ENCODE data around the gene BTBD19.
"Not testable (repeated sequence)": the region's sequence is repeated elsewhere in the genome, so short reads cannot be mapped to it uniquely, and the experiment has no call there.

Gene BTBD19, protein sequence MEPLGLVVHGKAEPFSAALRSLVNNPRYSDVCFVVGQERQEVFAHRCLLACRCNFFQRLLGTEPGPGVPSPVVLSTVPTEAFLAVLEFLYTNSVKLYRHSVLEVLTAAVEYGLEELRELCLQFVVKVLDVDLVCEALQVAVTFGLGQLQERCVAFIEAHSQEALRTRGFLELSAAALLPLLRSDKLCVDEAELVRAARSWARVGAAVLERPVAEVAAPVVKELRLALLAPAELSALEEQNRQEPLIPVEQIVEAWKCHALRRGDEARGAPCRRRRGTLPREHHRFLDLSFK

GRCh38 chr1:44808063-44808937 is at the start of gene BTBD19:
Gene BTBD19 (plus strand): TSS chr1:44808523. CDS start chr1:44808821, 298 bp downstream.
- DNase-seq (ENCODE audit: low spot score), result peak; percentile 72

- no peak for DNase-seq (ENCODE audit: low spot score)
Measured at GRCh38 chr1:44759077-44759476, 49.2 kb upstream of the BTBD19 start.

GRCh38 chr1:44760876-44761275 is 47.4 kb upstream of the BTBD19 start:
- no peak for DNase-seq (ENCODE audit: low spot score)

- not testable (repeated sequence) for DNase-seq (ENCODE audit: low spot score)
Measured at GRCh38 chr1:44766421-44766820, 41.9 kb upstream of the BTBD19 start.

DNA sequence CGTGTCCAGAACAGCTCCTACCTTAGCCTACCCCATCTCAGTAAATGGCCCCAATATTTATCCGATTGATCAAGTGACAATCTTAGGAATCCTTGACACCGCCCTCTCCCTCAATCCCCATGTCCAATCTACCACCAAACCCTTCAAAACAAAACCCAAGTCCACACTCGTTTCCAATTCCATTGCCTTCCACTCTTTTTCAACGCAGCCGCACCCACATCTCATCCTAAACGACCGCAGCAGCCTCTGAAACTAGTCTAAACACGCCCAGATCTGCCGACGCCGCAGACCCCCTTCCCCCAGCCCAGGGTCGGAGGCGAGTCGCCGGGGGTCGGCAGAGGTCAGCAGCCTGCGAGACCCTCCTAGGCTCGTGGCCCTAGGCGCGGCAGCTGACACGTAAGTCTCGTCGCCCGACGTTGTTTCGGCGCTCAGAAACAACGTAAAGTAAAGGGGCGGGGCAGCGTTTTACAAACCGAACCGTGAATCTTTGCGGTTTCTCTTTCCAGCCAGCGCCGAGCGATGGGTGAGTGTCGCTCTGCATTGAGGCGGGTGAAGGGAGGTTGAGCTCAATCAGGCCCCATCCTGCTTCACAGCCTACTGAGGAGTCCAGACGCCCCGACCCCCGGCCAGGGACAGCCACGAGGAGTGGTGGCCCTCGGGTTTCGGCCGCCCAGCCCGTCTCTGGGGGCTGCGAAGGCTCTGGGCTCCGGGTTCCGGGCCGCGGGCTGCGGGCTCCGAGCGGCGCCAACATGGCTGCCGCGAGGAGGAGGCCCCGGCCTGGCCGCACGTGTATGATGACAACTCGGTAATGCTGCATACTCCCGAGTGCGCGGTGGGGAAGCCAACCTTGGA is 33.0 kb upstream of the BTBD19 start, which contains the start of gene RPS8:
Gene RPS8 (plus strand): TSS at position 463 of the 852 bp plus-strand sequence. CDS start 57 bp downstream, at position 520.
- peak; percentile 81 for DNase-seq (ENCODE audit: low spot score)

GRCh38 chr1:44775930-44776729 is 32.2 kb upstream of the BTBD19 start:
- DNase-seq (ENCODE audit: low spot score), result no peak

DNA sequence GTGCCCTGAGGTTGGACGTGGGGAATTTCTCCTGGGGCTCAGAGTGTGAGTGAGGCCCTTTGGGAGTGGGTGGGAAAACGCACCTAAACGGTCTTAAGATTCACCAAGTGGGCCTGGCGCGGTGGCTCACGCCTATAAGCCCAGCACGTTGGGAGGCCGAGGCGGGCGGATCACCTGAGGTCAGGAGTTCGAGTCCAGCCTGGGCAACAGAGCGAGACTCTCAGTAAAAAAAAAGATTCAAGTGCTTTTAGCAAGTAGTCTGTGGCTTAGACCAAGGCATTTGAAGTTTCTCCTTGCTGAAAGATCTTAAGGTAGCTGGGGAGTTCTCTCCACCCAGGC is 31.6 kb upstream of the BTBD19 start:
- DNase-seq (ENCODE audit: low spot score), result no peak

GRCh38 chr1:44777547-44777946 is 30.8 kb upstream of the BTBD19 start:
- DNase-seq (ENCODE audit: low spot score), result no peak

DNA sequence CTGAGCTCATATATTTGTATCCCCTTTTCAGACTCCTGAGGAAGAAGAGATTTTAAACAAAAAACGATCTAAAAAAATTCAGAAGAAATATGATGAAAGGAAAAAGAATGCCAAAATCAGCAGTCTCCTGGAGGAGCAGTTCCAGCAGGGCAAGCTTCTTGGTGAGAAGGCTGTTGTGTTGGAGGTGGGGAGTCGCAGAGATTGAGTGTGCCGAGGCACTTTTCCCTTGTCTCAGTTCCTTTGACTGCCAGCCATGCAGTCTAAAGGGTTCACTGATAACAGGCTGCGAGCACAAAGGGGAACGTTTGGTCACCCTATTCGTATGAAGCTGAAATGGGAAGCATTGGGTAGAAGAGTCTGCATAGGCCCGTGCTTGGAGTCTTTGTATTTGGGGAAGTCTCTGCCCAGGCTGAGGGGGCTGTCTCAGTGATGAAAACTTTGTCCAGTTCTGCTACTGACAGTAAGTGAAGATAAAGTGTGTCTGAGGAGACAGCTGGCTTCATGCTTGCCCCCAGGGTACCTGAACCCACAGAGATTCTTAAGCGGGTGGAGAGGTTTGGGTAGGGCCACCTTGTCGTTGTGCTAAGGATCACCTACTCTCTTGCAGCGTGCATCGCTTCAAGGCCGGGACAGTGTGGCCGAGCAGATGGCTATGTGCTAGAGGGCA is 30.2 kb upstream of the BTBD19 start:
- no peak for DNase-seq (ENCODE audit: low spot score)

GRCh38 chr1:44778705-44779576 is 29.4 kb upstream of the BTBD19 start:
- DNase-seq (ENCODE audit: low spot score), result no peak

DNA sequence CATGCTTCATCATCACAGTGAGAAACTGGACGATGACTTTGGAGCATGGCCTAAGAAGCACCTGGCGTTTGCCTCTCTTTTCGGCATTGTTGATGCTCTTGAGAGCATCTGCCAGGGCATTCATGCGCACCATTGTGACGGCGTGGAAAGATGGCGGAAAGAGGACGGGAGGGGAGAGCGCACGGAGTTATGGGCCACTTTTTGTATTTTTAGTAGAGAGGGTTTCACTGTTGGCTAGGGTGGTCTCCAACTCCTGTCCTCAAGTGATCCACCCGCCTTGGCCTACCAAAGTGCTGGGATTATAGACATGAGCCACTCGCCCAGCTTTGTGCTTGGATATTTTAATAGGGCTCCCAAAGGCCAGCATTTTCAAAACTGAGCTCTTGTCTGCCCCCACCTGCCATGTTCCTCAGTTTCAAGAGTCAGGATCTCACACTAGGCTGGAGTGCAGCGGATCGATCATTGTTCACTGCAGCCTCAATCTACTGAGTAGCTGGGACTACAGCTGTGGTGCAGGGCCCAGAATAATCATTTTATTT is 27.7 kb upstream of the BTBD19 start:
- DNase-seq (ENCODE audit: low spot score), result no peak

GRCh38 chr1:44783697-44784093 is 24.6 kb upstream of the BTBD19 start:
- no peak for DNase-seq (ENCODE audit: low spot score)

DNA sequence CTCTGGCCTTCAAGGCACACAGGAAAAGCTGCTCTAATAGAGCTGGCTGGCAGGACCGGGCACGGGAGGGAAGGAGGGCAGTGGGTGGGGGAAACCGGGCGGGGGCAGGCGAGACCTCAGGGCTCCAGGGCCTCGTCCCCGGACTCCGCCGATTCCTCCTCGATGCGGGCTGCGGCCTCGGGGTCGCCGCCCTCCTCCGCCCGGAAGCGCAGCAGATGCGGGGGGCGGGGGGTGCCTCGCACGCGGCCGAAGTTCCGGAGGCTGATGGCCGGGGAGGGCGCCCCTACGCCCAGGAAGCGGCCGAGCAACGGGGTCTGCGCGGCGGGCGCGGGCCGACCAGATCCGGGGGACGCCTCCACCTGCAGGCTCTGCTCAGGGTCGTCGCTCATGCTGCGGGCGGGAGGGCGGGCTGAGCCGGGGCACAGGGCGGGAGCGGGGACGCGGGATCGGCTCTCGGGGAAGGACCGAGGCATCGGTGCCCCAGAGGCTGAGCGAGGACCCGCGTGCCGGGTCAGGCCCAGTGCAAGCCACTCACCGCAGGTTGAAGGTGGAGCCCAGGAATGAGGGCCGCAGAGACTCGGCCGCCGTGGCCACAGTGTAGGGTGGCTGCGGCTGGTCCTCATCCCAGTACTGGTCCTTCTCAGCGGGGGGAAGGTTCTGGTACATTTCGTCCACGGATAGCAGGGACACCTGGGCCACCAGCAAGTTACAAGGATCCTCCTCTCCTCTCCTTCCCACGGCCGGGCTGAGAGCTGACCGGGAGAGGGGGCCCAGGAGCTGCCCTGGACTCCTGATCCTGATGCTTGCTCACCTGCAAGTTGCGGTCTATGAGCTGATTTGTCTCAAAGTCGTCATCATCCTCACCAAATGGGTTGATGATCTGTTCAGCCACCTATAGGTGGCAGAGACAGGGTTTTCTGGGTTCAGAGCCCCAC is 24.0 kb upstream of the BTBD19 start:
- no peak for DNase-seq (ENCODE audit: low spot score)

DNA sequence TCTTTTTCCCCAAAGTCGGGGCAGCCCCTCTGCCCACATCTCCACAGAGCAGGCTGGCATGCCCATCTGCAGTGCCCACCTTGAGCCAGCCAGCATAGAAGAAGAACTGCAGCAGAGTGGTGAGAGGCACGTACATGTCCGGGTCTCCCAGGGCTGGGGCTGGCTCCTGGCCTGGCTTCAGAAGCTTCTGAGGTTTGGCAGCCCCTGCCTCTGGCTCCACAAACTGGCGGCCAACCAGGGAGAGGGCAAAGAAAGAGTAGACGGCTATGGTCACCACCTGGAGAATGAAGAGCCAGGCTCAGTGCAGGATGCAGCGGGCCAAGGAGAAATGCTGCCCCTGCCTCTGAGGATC is 23.3 kb upstream of the BTBD19 start:
- no peak for DNase-seq (ENCODE audit: low spot score)

DNA sequence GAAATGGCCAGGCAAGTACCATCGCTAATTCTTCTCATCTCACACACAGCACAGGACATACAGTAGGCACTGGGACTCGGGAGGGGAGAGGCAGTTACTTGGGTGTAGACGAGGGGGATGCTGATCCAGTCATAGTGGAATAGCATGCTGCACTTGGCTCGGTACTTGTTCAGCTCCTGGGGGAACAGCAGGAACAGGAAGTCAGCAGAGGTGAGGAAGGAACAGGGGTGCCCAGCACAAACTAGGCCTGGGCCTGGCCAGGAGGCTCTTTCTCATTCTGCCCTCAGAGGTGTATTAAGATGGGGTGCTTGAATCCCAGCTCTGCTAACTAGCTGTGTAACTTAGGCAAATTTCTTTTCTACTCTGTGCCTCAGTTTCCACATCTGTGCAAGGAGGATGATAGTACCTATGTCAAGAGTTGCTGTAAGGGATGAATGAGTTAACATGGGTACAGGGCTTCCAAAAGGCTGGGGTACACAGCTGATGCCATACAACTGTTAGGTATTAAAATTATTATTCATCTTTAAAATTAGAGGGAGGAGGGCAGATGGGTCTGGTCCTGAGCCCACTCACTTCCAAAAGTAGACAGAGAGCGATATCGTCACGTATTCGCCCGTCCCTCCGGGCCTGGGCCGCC is 22.7 kb upstream of the BTBD19 start:
- no peak for DNase-seq (ENCODE audit: low spot score)

GRCh38 chr1:44786138-44786840 is 22.0 kb upstream of the BTBD19 start:
- DNase-seq (ENCODE audit: low spot score), result no peak

- no peak for DNase-seq (ENCODE audit: low spot score)
Measured at GRCh38 chr1:44786841-44787426, 21.4 kb upstream of the BTBD19 start.

Data from COLO829 (cell line).